IPS-15b (cell line): ENCODE results near the gene ZFYVE27.
A peak's percentile ranks its signal among the peaks of the same experiment; 100 is the strongest.
"Not testable (repeated sequence)": the region's sequence is repeated elsewhere in the genome, so short reads cannot be mapped to it uniquely, and the experiment has no call there.

ENCODE experiments used
- H3K27me3 ChIP-seq: one replicate; pipeline ENCODE4 v1.6.1; 2013; ENCODE audit warnings: low read length; ENCODE audit not compliant: control insufficient read depth, insufficient read depth
- H3K36me3 ChIP-seq: one replicate; pipeline ENCODE4 v1.6.1; 2013; ENCODE audit warnings: low read length; ENCODE audit not compliant: control insufficient read depth, insufficient read depth
- H3K4me1 ChIP-seq: one replicate; pipeline ENCODE4 v1.6.1; 2013; ENCODE audit warnings: mild to moderate bottlenecking, low read length; ENCODE audit not compliant: control insufficient read depth, insufficient read depth
- H3K4me3 ChIP-seq: one replicate; pipeline ENCODE4 v1.5.1; 2013; ENCODE audit warnings: low read depth, low read length
- H3K9ac ChIP-seq: one replicate; pipeline ENCODE4 v1.6.1; 2013; ENCODE audit warnings: low read depth, mild to moderate bottlenecking, low read length
- H3K9me3 ChIP-seq: one replicate; pipeline ENCODE4 v1.6.1; 2013; ENCODE audit warnings: mild to moderate bottlenecking, low read length; ENCODE audit not compliant: control insufficient read depth, insufficient read depth

ZFYVE27 gene, protein sequence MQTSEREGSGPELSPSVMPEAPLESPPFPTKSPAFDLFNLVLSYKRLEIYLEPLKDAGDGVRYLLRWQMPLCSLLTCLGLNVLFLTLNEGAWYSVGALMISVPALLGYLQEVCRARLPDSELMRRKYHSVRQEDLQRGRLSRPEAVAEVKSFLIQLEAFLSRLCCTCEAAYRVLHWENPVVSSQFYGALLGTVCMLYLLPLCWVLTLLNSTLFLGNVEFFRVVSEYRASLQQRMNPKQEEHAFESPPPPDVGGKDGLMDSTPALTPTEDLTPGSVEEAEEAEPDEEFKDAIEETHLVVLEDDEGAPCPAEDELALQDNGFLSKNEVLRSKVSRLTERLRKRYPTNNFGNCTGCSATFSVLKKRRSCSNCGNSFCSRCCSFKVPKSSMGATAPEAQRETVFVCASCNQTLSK

DNA sequence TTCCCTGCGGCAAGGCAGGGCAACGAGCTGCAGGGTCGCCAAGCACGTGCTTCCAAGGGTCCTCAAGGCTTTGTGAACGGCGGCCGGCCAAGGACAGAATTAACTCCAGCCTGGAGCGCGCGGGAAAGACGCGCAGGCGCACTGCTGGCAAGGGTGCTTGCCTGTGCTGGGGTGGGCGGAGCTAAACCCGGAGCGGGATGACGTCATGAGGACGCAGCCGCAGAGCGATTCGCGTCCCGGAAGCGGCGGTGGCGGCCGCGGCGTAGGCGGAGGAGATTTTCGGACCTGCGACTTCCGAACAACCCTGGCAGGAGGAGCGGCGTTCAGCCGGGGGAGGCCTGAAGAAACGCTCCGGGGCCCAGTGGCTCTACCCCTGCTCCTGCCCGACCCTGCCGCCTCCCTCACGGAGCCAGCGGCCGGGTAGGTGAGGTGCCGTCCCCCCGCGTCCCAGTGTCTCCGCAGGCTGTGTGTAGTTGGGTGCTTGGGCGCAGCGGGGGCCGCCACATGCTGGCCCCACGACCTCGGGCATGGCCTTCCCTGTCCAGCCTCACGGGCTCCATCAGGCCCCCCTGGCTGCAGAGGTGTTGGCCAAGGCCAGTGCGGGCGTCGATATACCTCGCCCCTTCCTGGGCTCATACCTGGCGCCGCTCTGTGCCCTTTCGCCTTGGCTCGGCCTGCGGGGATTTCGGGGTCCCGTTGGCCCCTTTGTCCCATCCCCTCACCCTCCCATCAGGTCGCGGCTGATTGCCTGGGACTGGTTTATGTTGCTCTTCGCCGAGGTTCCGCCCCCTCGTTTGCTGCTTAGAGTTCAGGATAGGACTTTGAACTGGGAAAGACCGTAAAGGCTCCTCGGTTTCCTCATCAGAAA lies at the start of gene ZFYVE27:
Gene ZFYVE27 (plus strand): TSS at position 227 of the 868 bp plus-strand sequence. CDS start 1,350 bp downstream, outside the sequence.
- Histone ChIP-seq H3K9ac (peak within 1 kb of the TSS; percentile 57), H3K36me3 (no peaks in the 10 kb centered on the region), H3K9me3 (peaks cover 9% of the 10 kb centered on the region), H3K4me3 (peak within 1 kb of the TSS; percentile 91), H3K27me3 (peaks cover 26% of the 10 kb centered on the region), H3K4me1 (no peaks in the 10 kb centered on the region)

DNA sequence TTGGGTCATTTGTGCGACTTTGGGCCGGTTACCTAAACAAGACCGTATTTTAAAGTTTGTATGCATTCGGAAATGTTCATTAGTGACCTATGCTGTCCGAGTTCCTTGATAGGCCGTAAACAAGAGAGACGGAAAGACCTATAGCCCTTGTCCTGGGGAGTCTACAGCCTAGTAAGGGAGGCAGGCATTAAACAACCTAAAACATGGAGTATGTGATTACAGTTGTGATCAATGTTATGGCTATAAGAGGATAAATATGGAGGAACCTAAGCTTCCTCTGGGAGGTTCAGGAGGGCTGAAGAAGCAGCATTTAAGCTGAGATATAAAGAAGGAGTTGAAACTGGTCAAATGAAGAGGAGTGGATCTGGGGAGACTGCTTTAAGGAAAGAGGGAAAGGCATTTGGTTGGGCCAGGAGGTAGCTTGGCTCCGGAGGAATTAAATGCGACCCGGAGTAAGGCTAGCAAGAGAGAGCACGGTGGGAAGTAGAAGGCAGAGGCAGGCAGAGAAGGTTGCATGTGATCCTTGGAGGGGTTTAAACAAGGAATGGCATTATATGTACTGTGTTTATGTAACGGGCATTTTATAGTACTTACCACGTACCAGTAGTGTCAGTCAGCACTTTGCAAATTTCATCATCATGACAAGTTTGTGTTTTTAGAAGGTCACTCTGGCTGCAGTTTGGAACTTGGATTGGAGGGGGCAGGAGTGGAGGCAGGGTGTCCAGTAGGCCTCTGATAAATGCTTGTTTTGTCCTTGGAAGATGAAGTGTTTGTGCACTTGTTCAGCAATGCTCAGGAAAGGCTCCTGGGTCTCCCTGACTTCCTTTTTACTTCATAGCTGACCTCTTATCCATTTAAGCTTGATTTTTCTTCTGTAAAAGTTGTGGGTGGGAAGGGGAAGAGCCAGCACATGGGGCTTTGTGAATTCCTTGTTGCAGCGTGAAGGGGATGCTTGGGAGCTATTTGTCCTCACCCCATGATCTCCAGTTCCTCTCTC lies 48.8 kb upstream of the ZFYVE27 start:
- H3K9me3 ChIP-seq: no peaks in the 10 kb centered on the region
- peaks cover 10% of the 10 kb centered on the region for H3K4me1 ChIP-seq
- H3K9ac ChIP-seq: peak overlapping the region; percentile 92
- H3K4me3 ChIP-seq: peak overlapping the region; percentile 70
- H3K27me3 ChIP-seq: peaks cover 3% of the 10 kb centered on the region
- no peaks in the 10 kb centered on the region for H3K36me3 ChIP-seq

DNA sequence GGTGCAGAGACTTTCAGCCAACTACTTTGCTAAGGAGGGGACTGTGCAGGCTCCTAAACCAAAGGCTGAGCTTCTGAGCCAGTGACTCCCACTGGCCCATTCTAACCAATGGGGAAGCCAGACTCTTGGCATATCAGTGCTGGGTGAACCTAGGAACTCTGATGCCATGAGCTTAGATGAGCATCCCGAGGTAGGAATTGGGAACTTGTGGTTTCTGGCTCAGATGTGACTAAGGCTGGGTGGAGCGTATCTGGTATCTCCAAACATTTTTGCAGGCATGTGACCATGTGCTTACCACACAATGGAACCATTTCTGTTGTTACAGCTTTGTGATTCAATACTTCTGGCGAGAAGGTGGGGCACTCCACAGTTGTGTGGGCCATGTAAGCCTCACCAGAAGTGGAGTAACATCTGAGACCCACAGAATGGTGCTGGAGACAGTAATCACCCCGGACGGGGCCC lies 47.3 kb upstream of the ZFYVE27 start:
- Histone ChIP-seq H3K9me3 (no peaks in the 10 kb centered on the region), H3K27me3 (peaks cover 3% of the 10 kb centered on the region), H3K9ac (no peak overlapping the region), H3K36me3 (no peaks in the 10 kb centered on the region), H3K4me1 (peaks cover 4% of the 10 kb centered on the region), H3K4me3 (no peak overlapping the region)

DNA sequence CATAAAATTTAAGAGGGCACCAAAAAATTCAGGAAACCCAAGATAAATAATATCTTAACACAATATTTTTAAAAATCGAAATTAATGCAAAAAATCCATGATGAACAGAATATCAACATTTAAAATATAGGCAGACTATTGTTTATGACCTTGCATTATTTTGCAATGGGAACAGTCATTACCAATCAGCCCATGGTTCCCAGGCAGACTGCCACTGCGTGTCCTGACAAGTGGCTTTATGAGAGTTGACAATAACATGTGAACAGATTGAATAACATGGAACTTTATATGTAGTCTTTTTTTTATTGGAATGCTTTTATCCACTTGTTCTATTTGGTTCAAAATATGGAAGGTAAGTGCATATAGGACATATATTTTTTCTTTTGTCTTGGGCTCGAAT lies 46.8 kb upstream of the ZFYVE27 start:
- no peak overlapping the region for H3K9ac ChIP-seq
- no peaks in the 10 kb centered on the region for H3K9me3 ChIP-seq
- no peaks in the 10 kb centered on the region for H3K36me3 ChIP-seq
- peaks cover 3% of the 10 kb centered on the region for H3K27me3 ChIP-seq
- H3K4me3 ChIP-seq: no peak overlapping the region
- peaks cover 4% of the 10 kb centered on the region for H3K4me1 ChIP-seq

DNA sequence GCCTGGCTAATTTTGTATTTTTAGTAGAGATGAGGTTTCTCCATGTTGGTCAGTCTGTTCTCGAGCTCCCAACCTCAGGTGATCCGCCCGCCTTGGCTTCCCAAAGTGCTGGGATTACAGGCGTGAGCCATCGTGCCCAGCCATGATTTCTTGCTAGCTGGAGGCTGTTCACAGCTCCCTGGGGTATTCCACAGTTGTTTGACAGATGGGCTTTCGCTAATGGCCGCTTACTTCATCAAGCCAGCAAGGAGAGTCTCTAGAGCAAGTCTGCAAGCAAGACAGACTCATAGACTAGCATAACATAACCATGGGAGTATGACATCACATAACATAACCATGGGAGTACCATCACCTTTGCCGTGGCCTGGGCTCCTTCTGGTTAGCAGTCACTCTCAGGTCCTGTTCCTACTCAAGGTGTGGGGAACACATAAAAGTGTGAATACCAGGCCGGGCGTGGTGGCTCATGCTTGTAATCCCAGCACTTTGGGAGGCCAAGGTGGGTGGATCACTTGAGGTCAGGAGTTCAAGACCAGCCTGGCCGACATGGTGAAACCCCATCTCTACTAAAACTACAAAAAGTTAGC lies 38.8 kb upstream of the ZFYVE27 start:
- not testable (repeated sequence) for H3K27me3 ChIP-seq, H3K4me3 ChIP-seq, H3K9ac ChIP-seq, H3K4me1 ChIP-seq, H3K36me3 ChIP-seq, H3K9me3 ChIP-seq

DNA sequence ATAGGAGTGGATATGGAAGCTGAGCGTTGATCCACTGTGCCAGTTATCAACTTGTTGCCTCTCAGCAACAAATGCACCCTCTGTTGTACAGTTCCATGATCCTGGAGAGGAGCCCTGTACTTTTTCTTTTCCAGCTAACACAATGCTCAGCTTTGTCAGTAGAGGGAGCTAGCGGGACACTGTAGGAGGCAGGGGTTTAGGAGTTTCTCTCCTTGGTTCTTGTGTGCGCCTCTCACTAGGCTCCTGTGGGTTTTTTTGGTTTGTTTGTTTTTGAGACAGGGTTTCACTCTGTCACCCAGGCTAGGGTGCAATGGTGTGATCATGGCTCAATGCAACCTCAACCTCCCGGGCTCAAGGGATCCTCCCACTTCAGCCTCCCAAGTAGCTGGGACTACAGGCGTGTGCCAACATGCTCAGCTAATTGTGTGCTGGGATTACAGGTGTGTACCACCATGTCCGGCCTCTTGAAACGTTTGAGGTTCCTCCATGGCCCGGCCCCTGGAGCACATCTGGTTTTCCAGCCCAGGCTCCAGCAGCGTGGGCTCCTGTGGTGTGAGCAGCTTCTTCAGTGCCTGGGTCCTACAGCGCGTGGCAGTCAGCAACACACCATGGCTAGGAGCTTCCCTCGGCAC lies 35.4 kb upstream of the ZFYVE27 start:
- H3K27me3 ChIP-seq: no peaks in the 10 kb centered on the region
- H3K4me3 ChIP-seq: no peak overlapping the region
- H3K9ac ChIP-seq: no peak overlapping the region
- no peaks in the 10 kb centered on the region for H3K4me1 ChIP-seq
- no peaks in the 10 kb centered on the region for H3K9me3 ChIP-seq
- no peaks in the 10 kb centered on the region for H3K36me3 ChIP-seq

DNA sequence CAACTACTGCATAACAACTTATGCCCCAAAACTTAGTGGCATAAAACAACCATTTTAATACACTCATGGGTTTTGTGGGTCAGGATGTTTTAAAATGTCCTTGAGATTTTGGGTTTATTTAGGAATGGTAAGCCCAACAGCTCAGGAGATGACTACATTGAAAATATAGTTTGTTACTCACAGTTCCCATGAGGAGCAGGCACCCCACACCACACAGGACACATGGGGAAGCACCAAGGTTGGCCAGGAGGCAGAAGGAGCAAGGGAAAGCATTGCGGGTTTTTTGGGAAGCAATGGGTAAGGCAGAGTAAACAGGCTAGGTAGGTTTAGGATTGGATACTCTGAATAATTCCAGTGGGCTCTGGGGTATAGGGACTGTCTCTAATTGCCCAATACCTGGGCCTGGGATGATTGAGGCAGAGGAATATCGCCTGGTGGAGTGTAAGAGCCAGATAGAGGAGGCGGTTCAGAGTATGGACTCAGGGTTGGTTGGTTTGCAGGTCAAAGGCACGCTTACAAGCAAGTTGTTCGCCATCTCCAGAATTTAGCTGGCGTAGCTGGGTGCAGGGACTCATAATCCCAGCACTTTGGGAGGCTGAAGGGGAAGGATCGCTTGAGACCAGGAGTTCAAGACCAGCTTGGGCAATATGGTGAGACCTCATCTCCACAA lies 33.4 kb upstream of the ZFYVE27 start:
- Histone ChIP-seq H3K9me3 (no peaks in the 10 kb centered on the region), H3K4me3 (no peak overlapping the region), H3K27me3 (no peaks in the 10 kb centered on the region), H3K4me1 (no peaks in the 10 kb centered on the region), H3K9ac (no peak overlapping the region), H3K36me3 (no peaks in the 10 kb centered on the region)

DNA sequence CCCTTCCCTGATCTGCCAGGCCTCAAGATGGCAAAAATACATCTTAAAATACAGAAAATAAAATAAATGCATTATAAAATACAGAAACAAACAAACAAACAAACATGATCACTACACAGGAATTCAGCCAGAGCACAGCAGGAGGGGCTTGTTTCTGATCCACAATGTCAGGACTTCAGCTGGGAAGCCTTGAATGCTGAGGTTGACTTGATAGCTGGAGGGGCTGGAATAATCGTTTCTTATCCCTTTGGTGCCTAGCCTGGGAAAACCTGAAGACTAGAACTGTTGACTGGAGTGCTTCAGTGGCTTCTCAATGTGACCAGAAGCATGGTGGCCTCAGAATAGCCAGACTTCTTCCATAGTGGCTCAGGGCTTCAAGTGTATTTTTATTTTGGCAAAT lies 32.6 kb upstream of the ZFYVE27 start:
- Histone ChIP-seq H3K36me3 (no peaks in the 10 kb centered on the region), H3K27me3 (no peaks in the 10 kb centered on the region), H3K9me3 (no peaks in the 10 kb centered on the region), H3K9ac (no peak overlapping the region), H3K4me1 (peaks cover 4% of the 10 kb centered on the region), H3K4me3 (no peak overlapping the region)

DNA sequence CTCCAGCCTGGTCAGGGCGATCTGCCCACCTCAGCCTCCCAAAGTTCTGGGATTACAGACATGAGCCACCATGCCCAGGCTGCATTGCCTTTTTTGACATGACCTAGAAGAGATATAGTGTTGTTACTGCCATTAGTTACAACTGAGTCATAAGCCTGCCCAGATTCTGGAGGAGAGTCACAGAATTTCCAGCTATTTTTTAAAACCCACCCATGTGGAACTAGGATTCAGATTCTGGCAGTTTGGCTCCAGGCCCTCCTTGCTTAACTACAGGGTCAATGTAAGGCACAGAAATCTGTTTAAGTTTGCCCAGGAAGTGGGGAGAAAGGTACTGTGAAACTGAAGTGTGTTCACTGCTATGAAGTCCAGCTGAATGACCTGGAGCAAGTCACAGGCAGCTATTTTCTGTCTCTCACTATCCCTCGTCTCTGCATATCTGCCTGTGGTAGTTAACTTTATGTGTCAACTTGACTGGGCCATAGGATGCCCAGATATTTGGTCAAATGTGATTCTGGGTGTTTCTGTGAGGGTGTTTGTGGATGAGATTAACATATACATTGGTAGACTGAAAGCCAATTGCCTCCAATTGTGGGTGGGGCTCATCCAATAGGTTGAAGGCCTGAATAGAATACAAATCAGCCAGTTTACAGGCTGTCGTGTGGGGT lies 31.8 kb upstream of the ZFYVE27 start:
- H3K4me1 ChIP-seq: peaks cover 4% of the 10 kb centered on the region
- no peak overlapping the region for H3K9ac ChIP-seq
- H3K4me3 ChIP-seq: no peak overlapping the region
- H3K27me3 ChIP-seq: no peaks in the 10 kb centered on the region
- no peaks in the 10 kb centered on the region for H3K9me3 ChIP-seq
- no peaks in the 10 kb centered on the region for H3K36me3 ChIP-seq
